GM12891 (cell line): ENCODE results near the gene KPNA6.

Experiments used
- POLR2A ChIP-seq: IDR thresholded peaks from 2 replicates; pipeline ENCODE4 v1.6.1; 2011; ENCODE audit warnings: low read depth, low read length, control low read depth
- POLR2AphosphoS5 ChIP-seq: IDR thresholded peaks from 2 replicates; pipeline ENCODE4 v1.6.1; 2011; ENCODE audit warnings: low read depth, low read length, control low read depth
- POU2F2 ChIP-seq: IDR thresholded peaks from 2 replicates; pipeline ENCODE4 v1.6.1; 2011; ENCODE audit warnings: low read depth, mild to moderate bottlenecking, control low read depth, low read length, moderate library complexity

GRCh38 chr1:32224285-32224684, 116.4 kb downstream of the KPNA6 start:
- no peak for TF ChIP-seq POU2F2
- TF ChIP-seq POLR2A, result no peak
- TF ChIP-seq POLR2AphosphoS5, result no peak
